ENCODE measurements around the gene EIF4G3. TPM values are rescaled to one million over a fixed set of nuclear protein-coding genes. Genes with fewer than 3 reads are reported as not detected.

The EIF4G3 gene
- total RNA-seq, 1 experiment from 2014 or later, result 66.8 TPM

GRCh38 chr1:20786253-20787028, 390.3 kb downstream of the EIF4G3 start:
- H3K4me3 ChIP-seq, result peak overlapping the region; percentile 80
- no peaks in the 10 kb centered on the region for H3K36me3 ChIP-seq
- H3K4me1 ChIP-seq, result no peaks in the 10 kb centered on the region
- no peaks in the 10 kb centered on the region for H3K27me3 ChIP-seq
- no peaks in the 10 kb centered on the region for H3K9me3 ChIP-seq (replicated peaks)
- H3K27ac ChIP-seq, result peak overlapping the region; percentile 88
- DNase-seq, result peak; percentile 98

- Histone ChIP-seq H3K27me3 (no peaks in the 10 kb centered on the region), H3K4me1 (peaks cover 2% of the 10 kb centered on the region), H3K4me3 (peak overlapping the region; percentile 80), H3K9me3 (replicated peaks) (no peaks in the 10 kb centered on the region), H3K36me3 (peaks cover 5% of the 10 kb centered on the region; the same call in 1 of the 2 replicates), H3K27ac (peak overlapping the region; percentile 88)
- no peak for DNase-seq
Measured at GRCh38 chr1:20785907-20786252, 390.8 kb downstream of the EIF4G3 start.

GRCh38 chr1:20775700-20776099, 401.0 kb downstream of the EIF4G3 start:
- Histone ChIP-seq H3K36me3 (peaks cover 95% of the 10 kb centered on the region), H3K27me3 (no peaks in the 10 kb centered on the region), H3K27ac (no peak overlapping the region), H3K4me3 (no peak overlapping the region), H3K4me1 (no peaks in the 10 kb centered on the region; the same call in 1 of the 2 replicates), H3K9me3 (replicated peaks) (no peaks in the 10 kb centered on the region)
- DNase-seq, result no peak

- Histone ChIP-seq H3K4me3 (no peak overlapping the region), H3K9me3 (replicated peaks) (no peaks in the 10 kb centered on the region), H3K27me3 (no peaks in the 10 kb centered on the region), H3K36me3 (peaks cover 97% of the 10 kb centered on the region), H3K27ac (no peak overlapping the region), H3K4me1 (no peaks in the 10 kb centered on the region)
- DNase-seq, result no peak
Measured at GRCh38 chr1:20771780-20772179, 404.9 kb downstream of the EIF4G3 start.

GRCh38 chr1:20770314-20771087, 406.2 kb downstream of the EIF4G3 start:
- no peak for DNase-seq
- H3K4me1 ChIP-seq, result no peaks in the 10 kb centered on the region
- no peak overlapping the region for H3K4me3 ChIP-seq
- peaks cover 97% of the 10 kb centered on the region for H3K36me3 ChIP-seq
- no peaks in the 10 kb centered on the region for H3K27me3 ChIP-seq
- H3K9me3 ChIP-seq (replicated peaks), result no peaks in the 10 kb centered on the region
- no peak overlapping the region for H3K27ac ChIP-seq

- Histone ChIP-seq H3K4me1 (no peaks in the 10 kb centered on the region), H3K36me3 (peaks cover 97% of the 10 kb centered on the region)
- DNase-seq, result no peak
Measured at GRCh38 chr1:20767271-20767670, 409.4 kb downstream of the EIF4G3 start.

GRCh38 chr1:20763417-20763816, 413.3 kb downstream of the EIF4G3 start:
- H3K36me3 ChIP-seq, result peaks cover 93% of the 10 kb centered on the region

More at GRCh38 chr1:20767271-20767670, 409.4 kb downstream of the EIF4G3 start:
- H3K9me3 ChIP-seq (replicated peaks), result no peaks in the 10 kb centered on the region
- H3K27ac ChIP-seq, result no peak overlapping the region
- H3K27me3 ChIP-seq, result no peaks in the 10 kb centered on the region
- H3K4me3 ChIP-seq, result no peak overlapping the region

GRCh38 chr1:20760322-20760721, 416.4 kb downstream of the EIF4G3 start:
- H3K27me3 ChIP-seq, result no peaks in the 10 kb centered on the region
- H3K4me3 ChIP-seq, result no peak overlapping the region
- H3K27ac ChIP-seq, result no peak overlapping the region
- H3K9me3 ChIP-seq (replicated peaks), result no peaks in the 10 kb centered on the region
- peaks cover 81% of the 10 kb centered on the region for H3K36me3 ChIP-seq
- no peaks in the 10 kb centered on the region for H3K4me1 ChIP-seq
- DNase-seq, result no peak

More at GRCh38 chr1:20763417-20763816, 413.3 kb downstream of the EIF4G3 start:
- Histone ChIP-seq H3K4me1 (no peaks in the 10 kb centered on the region), H3K9me3 (replicated peaks) (no peaks in the 10 kb centered on the region), H3K27me3 (no peaks in the 10 kb centered on the region), H3K27ac (no peak overlapping the region), H3K4me3 (no peak overlapping the region)
- DNase-seq, result no peak

Other genes starting within 250 kb of the EIF4G3 start
- gene ECE1, start 113.6 kb upstream of the EIF4G3 start, total RNA-seq (2014; rRNA removed; shearing (Covaris generic)), result 73.2 and 74.5 TPM in 2 replicates

All from SJCRH30 (cell line).